Right lobe of liver (tissue), 4 donors: Measurements from ENCODE around the gene ACTR6.

Source experiments
- POLR2A ChIP-seq: fragments of 450-650 bp; IDR thresholded peaks from one replicate; pipeline ENCODE4 v1.6.1; 2017; ENCODE audit warnings: antibody characterized with exemption, mild to moderate bottlenecking
- TF ChIP-seq, protein P1 (sequence below), 4 donors: fragments of 200-600 bp in 3 of 4; fragments of 450-650 bp in 1 of 4; IDR thresholded peaks; one replicate each; pipeline versions ENCODE4 v1.5.1 to v1.8.0; 2016 to 2022; ENCODE audit warnings: antibody characterized with exemption in 4 of 4, mild to moderate bottlenecking in 2 of 4
- donor health status: DM: no; HTN: no; CAD: no.
- donor health status: DM: no; HTN: no; CAD: no.
- donor health status: DM: no; HTN: yes; CAD: no.

GRCh38 chr12:100165356-100165755 is 35.3 kb upstream of the ACTR6 start:
- TF ChIP-seq, protein P1, sequence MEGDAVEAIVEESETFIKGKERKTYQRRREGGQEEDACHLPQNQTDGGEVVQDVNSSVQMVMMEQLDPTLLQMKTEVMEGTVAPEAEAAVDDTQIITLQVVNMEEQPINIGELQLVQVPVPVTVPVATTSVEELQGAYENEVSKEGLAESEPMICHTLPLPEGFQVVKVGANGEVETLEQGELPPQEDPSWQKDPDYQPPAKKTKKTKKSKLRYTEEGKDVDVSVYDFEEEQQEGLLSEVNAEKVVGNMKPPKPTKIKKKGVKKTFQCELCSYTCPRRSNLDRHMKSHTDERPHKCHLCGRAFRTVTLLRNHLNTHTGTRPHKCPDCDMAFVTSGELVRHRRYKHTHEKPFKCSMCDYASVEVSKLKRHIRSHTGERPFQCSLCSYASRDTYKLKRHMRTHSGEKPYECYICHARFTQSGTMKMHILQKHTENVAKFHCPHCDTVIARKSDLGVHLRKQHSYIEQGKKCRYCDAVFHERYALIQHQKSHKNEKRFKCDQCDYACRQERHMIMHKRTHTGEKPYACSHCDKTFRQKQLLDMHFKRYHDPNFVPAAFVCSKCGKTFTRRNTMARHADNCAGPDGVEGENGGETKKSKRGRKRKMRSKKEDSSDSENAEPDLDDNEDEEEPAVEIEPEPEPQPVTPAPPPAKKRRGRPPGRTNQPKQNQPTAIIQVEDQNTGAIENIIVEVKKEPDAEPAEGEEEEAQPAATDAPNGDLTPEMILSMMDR (IDR thresholded peaks at IDR 0.05) = no peak
- TF ChIP-seq POLR2A = no peak
